ENCODE data around the gene HOXD8.
A peak's percentile ranks its signal among the peaks of the same experiment; 100 is the strongest.

HOXD8 gene

DNA sequence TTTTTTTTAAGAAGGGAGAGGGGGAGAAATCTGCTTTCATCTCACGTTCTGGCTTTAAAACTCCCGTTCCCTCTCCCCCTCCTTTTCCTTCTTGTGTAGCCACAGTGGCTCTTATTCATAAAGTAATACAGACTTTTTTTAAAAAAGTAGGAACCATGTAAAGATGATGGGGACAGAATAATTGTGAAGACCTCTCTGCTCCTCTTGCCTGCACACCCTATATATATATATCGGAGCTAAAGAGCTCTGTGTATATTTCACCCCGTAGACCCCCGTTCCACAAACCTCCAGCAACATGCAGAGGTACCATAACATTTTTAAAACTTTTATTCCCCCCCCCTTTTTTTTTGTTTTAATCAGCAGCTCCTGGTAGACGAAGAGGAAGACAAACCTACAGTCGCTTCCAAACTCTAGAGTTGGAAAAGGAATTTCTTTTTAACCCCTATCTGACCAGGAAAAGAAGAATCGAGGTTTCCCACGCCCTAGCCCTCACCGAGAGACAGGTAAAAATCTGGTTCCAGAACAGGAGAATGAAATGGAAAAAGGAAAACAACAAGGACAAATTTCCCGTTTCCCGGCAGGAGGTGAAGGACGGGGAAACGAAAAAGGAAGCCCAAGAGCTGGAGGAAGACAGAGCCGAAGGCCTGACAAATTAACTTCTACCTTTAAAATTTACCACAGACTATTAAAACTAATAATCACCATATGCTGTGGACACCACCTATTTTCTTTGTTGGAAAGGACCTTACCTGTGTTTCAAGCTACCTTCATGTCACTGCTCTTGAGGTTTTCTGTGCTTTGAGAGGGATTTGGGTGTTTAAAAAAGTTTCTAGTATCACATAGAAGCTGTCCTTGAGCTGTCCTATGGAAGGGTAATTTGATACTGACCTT lies 1.7 kb downstream of the HOXD8 start:
- no peak for DNase-seq

DNA sequence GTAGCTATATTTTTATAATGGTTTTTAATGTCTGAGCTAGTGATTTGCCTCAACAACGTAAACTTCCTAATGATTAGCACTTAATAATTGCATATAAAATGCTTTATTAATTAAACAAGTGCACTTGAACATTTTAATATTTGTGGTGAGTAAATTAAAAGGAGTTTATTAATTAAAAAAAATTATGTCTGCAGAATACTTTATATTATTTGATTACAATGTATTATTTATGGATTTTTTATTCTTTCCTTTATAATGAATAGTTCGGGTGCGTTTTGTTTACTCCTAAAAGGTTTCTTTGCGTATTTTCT lies 2.3 kb downstream of the HOXD8 start:
- no peak for DNase-seq

DNA sequence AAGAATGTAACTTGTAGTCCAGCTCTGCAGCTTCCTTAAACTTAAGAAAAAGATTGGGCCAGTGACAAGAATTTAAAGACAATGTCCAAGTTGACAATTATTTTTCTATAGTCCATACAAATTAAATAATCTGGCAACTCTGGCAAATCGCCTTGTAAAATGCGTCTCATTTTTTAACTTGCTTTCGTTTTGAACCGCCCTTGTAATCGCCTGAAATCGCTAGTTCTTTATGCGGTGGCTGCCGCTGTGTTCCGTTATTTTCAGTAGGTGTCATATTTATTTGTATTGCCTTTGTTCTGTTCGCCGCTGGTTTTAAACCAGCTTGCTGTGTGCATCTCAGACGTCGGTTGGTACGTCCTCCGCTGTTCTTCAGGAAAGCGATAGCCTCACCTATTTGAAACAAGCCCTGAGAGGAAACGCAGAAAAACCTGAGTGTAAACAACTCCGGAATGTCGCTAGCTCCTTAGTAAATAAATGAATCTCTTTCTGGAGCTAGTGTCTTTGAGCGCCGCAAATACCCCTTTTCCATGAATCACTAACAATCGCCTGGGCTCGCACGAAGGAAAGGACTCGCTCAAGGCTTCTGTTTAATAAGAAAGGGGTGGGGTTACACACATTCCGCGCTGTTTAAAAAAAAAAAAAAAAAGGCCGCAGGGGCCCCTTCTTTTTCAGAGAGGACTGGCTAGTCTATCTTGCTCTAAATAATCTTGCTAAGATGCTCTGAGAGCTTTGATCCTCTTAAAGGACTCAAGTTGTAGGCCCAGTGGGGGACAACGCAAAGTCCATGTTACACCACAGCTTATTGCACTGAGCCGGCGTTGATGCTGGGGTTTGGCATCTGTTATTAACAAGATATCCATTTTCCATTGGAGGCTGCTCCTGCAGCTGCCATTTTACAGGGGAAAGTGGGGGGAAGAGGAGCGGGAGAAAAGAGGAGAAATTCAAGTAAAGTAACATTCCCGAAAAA lies 3.0 kb downstream of the HOXD8 start:
- DNase-seq = no peak

DNA sequence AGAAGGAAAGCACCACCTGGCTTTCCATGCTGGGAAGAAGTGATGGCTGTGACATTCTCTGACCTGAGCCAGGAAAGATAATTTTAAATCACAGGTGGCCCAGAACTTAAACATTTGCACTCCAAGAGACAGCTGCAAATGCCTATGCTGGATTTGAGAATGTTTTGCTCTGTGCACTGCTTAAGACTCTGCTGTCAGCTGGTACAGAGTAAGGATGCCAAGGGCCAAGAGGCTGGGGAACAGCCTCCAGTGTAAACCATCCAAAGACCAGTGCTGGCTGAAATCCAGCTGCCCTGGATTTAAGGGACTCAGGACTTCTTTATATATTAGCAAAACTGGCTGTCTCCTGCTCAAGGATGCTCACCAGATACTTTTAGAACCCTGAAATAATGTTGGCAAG lies 3.9 kb downstream of the HOXD8 start:
- no peak for DNase-seq

DNA sequence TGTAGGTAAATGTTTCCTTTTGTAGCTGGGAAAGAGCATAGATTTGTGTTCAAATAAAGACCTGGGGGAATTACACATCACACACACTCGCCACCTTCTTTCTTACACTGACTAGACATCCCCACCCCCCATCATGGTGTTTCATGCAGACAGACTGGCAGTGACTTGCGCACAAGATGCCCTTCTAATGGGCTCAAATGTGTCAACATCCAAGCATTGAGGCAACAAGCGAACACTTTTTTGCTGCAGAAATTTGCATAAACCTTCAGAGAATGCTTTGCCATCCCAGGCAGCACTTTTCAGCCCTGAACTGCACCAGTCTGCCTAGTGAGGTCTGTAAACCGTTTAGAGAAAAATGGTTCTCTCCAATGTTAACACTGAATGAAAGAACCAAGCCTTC lies 4.5 kb downstream of the HOXD8 start:
- DNase-seq = no peak

DNA sequence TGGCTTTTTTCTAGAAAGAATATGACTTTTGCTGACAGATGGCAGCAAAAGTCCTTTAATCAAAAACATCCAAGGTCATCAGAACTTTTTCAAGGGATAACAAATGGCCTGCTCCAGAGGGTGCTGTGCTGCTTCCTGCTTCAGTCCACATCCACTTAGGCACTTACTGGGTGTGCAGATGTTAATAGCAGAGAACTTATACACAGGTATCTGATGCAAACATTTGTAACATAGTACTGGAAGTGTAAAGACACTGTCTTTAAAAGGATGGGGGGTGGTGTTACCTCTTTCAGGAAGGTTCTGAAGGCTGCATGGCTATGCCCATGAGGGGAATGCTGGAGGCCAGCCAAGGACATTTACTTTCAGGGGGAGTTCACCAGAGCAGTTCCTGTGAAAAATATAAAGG lies 5.5 kb downstream of the HOXD8 start:
- DNase-seq = no peak

DNA sequence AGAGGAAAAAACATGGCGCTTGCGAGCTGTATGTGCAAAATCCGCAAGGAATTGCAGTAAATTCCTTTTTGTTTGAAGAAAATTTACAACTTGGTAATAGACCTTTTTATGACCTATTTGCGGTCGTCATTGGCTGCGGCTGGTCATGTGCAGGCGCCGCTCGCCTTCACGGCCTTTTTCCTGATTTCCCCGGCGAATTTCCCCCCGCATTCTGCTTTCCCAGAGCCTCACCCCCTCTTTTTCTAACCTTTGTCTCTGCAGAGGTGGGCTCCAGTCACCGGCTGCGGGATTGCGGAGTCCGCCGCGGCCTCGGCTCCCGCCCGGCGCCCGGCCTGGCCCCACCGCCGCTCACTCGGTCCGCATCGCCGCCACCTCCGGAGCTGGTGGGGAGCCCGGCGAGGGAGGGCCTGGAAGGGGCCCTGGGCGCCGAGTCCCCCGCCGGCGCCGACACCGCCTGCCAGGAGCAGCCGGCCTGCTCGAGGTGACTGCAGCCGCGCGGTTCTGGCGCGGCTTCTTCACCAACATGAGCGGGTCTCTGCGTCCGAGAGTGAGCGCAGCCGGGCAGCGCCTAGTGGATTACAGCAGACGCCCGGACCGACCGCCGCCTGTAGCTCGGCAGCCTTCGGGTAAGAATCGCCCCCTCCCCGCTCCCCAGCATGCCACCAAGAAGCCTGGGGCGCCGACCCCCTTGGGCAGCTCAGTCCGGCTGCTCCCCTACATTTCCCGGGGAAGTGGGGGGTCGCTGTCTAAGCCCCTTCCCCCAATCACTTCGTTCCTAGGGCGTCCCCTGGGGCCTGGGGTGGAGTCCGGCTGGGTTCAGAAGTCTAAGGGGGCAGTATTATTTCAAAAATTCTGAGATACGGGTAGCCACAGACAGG lies 7.1 kb downstream of the HOXD8 start:
- no peak for DNase-seq

DNA sequence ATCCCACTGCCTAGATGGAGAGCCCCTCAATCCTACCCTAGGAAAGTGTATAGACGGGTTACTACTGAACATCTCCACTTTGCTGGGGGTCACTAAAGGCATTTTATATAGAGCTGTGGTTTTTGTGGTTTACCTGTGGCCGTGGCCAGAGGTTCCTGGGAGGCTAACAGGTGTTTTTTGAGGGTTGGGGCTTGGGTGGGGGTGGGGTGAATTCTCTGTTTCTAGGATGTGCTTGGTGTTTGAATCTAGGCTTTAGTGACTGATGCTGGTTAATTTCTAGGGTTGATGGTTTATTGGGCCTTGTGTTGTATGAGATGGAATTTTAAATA lies 7.7 kb downstream of the HOXD8 start:
- no peak for DNase-seq

DNA sequence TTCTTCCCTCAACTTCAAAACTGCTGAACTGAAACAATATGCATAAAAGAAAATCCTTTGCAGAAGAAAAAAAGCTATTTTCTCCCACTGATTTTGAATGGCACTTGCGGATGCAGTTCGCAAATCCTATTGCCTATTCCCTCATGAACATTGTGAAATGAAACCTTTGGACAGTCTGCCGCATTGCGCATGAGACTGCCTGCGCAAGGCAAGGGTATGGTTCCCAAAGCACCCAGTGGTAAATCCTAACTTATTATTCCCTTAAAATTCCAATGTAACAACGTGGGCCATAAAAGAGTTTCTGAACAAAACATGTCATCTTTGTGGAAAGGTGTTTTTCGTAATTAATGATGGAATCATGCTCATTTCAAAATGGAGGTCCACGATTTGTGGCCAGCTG lies 8.4 kb downstream of the HOXD8 start:
- DNase-seq = no peak

DNA sequence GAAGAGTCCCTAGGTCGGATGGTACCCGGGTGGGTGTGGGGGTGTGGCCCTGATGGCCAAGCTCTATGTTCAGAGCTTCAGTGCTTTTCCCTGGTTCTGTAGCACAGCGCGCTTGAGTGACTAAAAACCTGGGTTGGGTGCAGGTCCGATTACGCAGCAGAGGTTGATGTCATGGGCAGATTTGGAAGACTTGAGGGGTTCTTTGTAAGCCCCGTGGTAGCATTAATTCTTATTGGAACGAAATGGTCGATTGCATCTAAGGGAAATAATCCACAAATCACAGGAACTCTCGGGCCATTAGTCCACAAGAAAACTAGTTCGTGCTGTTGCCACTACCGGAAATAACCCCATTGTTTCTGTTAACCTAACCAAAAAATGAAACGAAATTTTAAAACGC lies 9.0 kb downstream of the HOXD8 start:
- DNase-seq = no peak

DNA sequence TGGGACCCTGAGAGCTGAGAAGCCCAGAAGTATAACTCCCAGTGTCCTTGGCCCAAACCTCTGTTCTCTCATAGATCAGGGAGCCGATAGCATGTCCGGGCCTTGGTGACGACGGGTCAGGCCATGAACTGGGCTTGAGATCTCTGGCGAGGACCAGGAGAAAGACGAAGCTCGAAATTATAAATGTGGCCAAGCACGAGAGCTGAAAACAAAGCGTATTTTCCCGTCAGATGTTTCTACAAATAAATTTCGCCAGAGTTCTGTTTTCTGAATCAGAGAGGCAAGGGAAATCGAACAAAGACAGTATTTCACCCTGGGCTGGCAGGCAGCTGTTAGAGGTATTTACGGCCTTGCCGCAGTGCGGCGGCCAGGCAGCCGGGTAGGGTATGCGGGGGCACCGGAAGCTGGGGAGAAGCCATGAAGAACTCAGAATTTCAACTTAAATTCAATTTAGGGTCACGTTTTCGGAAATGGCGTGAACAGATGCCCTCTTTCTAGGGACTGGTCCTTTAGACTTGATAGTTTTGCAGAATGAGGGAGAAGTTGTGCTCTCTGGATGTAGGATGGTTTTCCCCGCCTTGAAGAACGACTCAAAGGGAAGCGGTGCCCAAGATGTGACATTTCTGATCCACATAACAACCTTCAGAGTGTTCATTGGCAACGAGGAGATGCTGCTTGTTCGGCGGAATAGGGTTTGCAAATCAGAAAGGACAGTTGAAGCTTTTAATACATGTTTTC lies 9.6 kb downstream of the HOXD8 start:
- no peak for DNase-seq

DNA sequence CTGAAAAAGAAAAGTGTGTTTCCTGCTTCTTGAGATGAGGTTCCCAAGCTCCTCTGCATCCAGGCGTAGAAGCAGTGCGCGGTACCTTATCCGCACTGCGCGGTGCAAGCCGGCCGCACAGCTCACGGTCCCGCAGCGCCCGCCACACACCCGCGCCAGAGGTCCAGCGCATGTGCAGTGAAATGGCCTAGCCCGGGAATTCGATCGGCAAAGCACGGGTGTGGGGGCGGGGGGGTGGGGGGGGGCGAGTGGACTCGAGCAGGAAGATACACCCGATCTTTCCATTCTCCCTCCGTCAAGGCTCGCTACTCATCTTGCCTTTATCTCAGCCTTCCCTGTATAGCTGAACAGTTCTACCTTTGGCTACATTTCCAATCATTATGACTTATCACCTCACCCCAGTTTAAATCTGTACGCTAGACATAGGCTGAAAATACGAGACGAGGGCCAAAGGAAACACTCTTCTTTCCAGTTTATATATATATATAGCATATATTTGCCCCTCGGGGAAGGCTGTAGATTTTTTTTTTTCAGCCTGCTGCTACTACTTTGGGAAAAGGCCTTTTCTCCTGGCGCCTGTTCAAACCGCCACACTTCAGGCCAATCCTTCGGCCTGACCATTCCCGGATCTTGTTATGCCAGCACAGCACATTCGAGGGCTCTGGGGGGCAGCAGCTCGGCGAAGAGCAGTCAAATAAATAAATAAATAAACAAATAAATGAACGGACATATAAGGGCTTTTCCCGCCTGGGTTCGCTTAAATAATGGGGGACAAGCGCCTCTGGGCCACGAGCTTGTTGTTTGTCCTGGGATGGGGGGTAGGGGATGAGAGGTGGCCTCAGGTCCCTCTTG lies 10.4 kb downstream of the HOXD8 start:
- no peak for DNase-seq

DNA sequence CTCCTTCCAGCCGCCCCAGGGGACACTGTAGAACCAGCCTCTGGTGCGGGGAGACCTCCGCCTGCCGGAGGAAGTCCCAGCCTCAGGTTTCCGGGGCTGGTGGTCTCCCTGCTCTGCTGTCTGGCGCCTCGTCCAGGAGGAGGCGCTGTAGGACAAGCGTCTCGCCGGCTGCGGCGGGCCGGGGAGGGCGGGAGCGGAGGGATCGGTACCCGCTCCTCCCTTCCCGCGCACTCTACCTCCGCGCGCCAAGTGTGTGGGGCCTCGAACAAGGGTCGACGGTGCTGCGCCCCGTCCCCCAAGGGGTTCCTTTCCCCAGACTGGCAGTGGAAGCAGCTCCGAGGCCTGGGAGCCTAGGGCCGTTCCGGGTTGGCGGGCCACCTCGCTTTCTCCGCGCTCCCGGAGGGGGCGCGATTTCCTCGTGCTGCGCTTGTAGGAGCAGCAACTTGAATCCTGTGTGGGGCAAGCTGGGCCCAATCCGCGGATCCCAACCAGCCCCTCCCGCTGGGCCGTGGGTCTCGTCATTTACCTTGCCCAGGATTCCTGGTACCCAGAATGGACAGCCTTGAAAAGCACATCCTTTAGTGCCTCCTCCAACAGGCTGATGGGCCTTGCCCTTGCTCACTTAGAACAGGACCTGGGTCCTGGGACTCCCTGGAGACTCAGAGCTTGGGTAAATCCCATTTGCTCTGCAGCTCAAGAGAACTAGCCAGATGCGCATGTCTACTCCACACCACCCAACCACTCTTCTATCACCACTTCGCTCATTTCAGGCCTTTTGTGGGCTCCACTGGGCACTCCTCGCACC lies 11.2 kb downstream of the HOXD8 start:
- peak; percentile 44 for DNase-seq

DNA sequence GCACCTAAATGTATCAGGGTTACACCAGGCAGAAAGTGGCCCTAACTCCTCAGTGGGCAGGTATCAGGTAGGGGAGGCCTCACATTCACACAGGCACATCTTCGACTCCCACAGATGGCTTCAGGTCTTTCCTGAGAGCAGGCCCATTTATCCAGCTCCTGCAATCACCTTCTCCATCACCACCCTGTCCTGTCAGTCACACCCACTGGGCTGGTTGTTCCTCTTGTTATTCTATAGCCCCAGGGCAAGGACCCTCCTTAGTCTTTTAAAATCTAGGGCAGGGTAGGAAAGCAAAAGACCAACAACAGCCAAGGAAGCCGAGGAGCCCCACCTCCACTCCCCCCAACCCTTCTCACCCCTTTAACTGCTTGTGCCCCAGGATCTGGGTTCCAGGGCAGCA lies 12.8 kb downstream of the HOXD8 start:
- no peak for DNase-seq

DNA sequence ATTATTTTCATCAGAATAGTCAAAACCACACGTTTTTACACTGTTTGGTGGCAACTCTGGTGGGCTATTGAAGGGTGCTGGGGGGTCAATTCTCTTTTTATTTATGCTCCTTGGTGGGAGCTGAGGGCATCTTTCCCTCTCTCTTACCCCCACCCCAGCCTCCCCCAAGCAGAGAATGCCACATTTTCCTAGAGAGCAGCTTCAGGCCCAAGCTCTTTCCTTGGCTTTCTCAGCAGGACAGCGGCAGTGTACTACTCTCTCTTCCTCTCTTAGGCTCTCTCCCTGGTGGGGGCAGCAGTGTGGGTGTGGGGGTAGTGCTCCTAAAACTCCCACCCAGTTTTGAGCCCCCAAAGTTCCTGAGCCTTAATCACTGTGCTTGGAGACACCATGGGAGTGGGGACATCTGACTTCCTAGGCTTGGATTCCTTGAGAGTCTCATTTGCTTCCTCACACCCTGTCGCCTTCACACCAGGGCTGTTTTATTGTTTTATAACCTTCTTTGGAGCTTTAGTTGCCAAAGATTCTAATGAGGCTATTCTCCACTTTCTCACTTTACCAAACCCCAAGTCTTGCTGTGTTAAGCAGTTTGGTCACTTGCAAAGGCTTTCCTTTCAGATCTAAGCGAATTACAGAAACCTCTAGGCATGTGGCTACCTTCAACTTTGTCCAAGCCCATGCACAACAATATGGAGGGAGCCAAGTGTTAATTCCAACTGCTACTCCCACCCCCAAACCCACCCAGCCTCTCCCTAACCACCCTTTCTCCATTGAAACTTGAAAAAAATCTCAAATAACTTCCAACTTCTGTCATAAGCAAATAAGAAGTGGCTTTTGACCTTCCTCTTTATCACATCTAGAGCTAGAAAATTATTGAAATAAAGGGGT lies 15.8 kb downstream of the HOXD8 start:
- no peak for DNase-seq

DNA sequence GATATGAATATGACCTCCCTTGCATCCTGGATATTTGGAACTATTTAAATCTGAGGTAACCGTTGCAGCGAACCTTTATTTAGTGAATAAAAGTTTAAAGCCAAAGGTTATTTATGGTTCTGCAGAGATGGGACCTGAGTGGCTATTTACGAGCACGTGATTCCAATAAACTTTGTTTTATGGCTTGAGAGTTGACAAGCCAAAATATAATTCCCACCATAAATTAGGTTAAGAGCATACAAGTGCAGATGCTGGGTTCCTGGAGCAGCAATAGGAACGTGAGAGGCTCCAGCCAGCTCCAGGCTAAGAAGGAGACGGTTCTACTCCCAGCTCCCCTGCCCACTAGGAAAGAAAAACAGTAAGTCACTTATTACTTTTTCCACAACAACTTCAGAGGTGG lies 16.6 kb downstream of the HOXD8 start:
- DNase-seq = no peak

DNA sequence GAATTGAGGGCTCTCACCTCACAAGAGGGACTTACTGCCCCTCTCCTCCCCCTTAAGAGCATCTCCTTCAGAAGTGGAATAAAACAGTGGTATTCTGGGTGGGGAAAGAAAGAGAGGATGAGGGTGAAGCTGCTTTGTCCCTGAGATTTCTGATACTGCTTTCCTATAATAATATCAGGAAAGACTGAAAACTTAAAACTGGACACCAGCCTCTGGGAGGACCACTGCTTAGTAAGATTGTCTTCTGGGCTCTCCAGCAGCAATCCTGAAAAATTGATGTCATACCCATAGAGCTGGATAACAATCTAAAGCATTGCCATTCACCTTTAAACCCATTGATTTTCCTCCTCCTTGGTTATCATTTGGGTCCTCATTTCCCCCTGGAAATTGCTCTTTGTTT lies 17.1 kb downstream of the HOXD8 start:
- no peak for DNase-seq

DNA sequence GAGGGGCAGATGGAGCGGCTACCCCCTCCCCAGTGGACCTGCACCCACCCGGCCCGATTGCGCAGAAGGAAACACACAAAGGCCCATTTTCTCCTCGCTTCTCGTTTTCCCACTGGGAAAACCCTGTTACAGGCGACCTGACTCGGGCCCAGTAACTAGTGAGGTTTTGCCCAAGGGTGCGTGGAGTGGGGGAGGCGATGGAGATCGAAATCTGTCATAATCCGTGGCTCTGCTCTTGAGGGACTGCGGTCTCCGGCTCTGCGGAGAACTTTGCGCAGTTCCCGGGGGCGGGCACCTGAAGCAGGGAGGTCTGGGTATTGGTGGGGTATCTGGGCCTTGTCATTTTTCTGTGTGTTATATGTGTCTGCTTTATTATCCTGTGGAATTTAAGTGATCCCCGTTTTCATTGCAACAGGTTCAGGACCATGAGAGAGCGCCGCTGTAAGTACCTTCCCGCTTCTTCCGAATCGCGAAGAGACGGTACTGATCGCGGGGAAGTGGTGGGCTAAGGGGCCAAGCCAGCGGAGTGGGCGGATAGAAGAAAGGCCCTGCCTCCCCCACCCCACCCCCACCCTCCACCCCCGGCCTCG lies 17.8 kb downstream of the HOXD8 start:
- no peak for DNase-seq

DNA sequence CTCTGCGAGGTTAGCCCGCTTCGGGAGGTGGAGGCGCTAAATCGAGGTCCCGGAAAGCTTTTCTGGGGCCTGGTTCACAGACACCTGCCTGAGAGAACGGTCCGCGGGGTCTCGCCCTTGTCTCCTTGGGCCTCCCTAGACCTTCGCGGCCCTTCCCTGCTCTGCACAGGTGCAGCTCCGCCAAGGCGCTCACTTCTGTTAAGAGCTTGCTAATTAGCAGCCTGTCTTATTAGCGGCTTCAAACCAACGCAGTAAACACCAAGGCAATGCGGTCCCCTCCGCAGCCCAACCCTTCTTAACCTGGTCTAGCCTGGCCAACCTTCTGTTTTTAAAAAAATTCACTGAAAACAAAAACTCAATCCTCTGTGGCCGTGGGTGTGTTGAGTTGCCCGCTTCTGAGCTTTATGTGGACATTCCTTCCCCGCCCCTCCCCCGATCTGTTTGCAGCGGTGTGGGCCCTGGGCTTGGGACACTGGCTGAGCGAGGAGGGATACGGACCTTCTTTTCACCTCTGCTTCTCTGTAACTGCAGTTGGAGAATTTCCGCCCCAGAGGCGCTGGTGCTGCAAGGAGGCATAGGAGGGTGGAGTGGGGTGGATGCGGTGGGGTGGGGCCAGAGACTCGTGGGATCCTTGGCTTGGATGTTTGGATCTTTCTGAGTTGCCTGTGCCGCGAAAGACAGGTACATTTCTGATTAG lies 18.4 kb downstream of the HOXD8 start:
- no peak for DNase-seq

Measured in activated T-cell treated with anti-CD3 and anti-CD28 coated beads for 4 hours (primary cell).